ENCODE results near the gene NONO. TPM values are rescaled to one million over a fixed set of nuclear protein-coding genes. Genes with fewer than 3 reads are reported as not detected.

NONO gene, protein sequence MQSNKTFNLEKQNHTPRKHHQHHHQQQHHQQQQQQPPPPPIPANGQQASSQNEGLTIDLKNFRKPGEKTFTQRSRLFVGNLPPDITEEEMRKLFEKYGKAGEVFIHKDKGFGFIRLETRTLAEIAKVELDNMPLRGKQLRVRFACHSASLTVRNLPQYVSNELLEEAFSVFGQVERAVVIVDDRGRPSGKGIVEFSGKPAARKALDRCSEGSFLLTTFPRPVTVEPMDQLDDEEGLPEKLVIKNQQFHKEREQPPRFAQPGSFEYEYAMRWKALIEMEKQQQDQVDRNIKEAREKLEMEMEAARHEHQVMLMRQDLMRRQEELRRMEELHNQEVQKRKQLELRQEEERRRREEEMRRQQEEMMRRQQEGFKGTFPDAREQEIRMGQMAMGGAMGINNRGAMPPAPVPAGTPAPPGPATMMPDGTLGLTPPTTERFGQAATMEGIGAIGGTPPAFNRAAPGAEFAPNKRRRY
- 100 to 1,000 TPM; 209 to 391 (median 361) TPM for total RNA-seq
- 100 to 1,000 TPM; 216 to 516 TPM for polyA plus RNA-seq
- long read RNA-seq, donor 1, transcript NONO-201 (12 exons, 2,713 nt), result major isoform, 1,532 of 1,871 reads
- long read RNA-seq, donor 1, transcript NONO-202 (11 exons, 2,606 nt), result minor isoform, 110 of 1,871 reads
- long read RNA-seq, donor 1, transcript NONO-203 (13 exons, 1,921 nt), result minor isoform, 33 of 1,871 reads
- long read RNA-seq, donor 1, partial matches to known transcripts, result 103 of 1,871 reads
- long read RNA-seq, donor 1, other reads (novel, unspliced or antisense), result 92 of 1,871 reads
- long read RNA-seq, donor 2, transcript NONO-201 (12 exons, 2,713 nt), result major isoform, 131 of 189 reads
- long read RNA-seq, donor 2, transcript NONO-203 (13 exons, 1,921 nt), result minor isoform, 6 of 189 reads
- long read RNA-seq, donor 2, partial matches to known transcripts, result 42 of 189 reads
- long read RNA-seq, donor 2, other reads (novel, unspliced or antisense), result 5 of 189 reads
- long read RNA-seq, donor 3, transcript NONO-203 (13 exons, 1,921 nt), result minor isoform, 10 of 573 reads
- long read RNA-seq, donor 3, transcript NONO-201 (12 exons, 2,713 nt), result major isoform, 460 of 573 reads
- long read RNA-seq, donor 3, transcript NONO-202 (11 exons, 2,606 nt), result minor isoform, 33 of 573 reads
- long read RNA-seq, donor 3, partial matches to known transcripts, result 15 of 573 reads
- long read RNA-seq, donor 3, other reads (novel, unspliced or antisense), result 54 of 573 reads

DNA sequence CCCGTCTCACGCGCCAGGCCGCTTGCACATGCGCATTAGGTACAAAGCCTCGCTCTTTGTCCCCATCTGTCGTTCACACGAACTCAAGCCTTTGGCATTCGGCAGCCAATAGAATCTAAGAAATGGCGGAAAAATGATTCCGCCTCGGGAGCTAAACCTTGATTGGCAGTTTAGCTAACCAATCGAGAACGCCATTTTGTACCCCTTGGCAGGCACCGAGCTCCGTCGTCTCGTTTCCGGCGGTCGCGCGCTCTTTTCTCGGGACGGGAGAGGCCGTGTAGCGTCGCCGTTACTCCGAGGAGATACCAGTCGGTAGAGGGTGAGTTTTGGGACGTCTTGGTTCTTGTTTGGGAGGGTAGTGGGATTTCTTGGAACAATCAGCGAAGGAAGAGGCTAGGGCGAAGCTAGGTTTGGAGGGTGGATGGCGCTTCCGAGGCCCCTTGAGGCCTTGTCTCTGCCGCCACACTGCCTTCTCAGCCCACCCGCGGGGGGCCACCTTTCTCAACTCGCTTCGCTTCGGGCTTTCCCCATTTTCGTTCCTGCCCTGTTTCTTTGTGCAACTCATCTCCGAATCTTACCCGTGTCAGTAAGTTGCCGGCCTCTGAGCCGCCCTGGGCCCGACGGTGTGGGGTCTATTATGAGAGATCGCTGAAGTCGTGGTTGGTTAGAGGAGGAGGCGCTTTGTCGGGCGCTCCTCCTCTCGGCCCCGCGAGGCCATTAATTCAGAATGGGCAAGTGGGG lies at the start of gene NONO:
Gene NONO, plus strand, starts transcription at position 233 of the 741 bp plus-strand sequence. CDS start 7,003 bp downstream, outside the sequence.
- Histone ChIP-seq H3K9me3 (no peaks in the 10 kb centered on the region), H3K36me3 (no peaks in the 10 kb centered on the region), H3K4me1 (ENCODE audit: insufficient read depth) (no peaks in the 10 kb centered on the region), H3K27ac (peak within 1 kb of the TSS; percentile 79 to 84), H3K27me3 (no peaks in the 10 kb centered on the region), H3K4me3 (peak within 1 kb of the TSS; percentile 54)
- TF ChIP-seq POLR2A (IDR thresholded peaks at IDR 0.05) (peak; percentile 67), EP300 (IDR thresholded peaks at IDR 0.05) (no peak)
- intact Hi-C loops (cut with DNase I), result no loop called here
- DNase-seq, result peak; percentile 81 to 88 (median 83)
- WGBS, 3 donors, result 31 to 40% (median 39%) methylated on average over 57 of the region's 57 CpGs

DNA sequence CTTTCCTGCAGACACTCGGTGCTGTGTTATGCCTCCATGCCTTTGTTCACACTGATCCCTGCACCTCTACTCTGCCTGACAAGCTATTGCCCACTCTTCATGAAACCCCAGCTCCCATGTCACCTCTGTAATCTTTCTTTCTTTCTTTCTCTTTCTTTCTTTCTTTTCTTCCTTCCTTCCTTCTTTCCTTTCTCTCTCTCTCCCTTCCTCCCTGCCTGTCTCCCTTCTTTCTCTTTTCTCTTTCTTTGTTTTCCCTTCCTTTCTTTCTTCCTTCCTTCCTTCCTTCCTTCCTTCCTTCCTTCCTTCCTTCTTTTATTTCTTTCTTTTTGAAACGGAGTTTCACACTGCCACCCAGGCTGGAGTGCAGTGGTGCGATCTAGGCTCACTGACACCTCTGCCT lies 48.0 kb upstream of the NONO start:
- Histone ChIP-seq H3K4me1 (ENCODE audit: insufficient read depth) (no peaks in the 10 kb centered on the region), H3K27ac (no peak overlapping the region), H3K9me3 (no peaks in the 10 kb centered on the region), H3K36me3 (no peaks in the 10 kb centered on the region), H3K27me3 (no peaks in the 10 kb centered on the region), H3K4me3 (no peak overlapping the region)
- TF ChIP-seq POLR2A (IDR thresholded peaks at IDR 0.05) (no peak), EP300 (IDR thresholded peaks at IDR 0.05) (no peak)
- TF ChIP-seq, protein P1, sequence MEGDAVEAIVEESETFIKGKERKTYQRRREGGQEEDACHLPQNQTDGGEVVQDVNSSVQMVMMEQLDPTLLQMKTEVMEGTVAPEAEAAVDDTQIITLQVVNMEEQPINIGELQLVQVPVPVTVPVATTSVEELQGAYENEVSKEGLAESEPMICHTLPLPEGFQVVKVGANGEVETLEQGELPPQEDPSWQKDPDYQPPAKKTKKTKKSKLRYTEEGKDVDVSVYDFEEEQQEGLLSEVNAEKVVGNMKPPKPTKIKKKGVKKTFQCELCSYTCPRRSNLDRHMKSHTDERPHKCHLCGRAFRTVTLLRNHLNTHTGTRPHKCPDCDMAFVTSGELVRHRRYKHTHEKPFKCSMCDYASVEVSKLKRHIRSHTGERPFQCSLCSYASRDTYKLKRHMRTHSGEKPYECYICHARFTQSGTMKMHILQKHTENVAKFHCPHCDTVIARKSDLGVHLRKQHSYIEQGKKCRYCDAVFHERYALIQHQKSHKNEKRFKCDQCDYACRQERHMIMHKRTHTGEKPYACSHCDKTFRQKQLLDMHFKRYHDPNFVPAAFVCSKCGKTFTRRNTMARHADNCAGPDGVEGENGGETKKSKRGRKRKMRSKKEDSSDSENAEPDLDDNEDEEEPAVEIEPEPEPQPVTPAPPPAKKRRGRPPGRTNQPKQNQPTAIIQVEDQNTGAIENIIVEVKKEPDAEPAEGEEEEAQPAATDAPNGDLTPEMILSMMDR (IDR thresholded peaks at IDR 0.05), result no peak
- WGBS, 3 donors, result 79 to 92% (median 85%) methylated on average over 3 of the region's 3 CpGs
- intact Hi-C loops (cut with DNase I), result no loop called here
- DNase-seq, result no peak

DNA sequence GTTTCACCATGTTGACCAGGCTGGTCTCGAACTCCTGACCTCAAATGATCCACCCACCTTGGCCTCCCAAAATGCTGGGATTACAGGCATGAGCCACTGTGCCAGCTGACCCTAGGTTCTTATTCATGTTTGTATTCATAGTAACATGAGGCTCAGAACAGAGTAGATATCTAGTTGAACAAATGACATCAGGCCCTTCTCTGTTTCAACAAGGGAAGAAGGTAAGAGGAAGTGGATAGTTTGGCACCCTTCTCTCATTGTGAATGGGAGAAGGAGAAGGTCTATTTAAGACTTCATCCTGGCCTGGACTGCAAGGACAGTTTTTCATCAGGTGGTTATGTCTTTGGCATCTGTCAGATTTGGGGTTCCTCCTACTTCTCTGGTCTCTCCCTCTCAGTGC lies 46.6 kb upstream of the NONO start:
- TF ChIP-seq, protein P1 (IDR thresholded peaks at IDR 0.05), result no peak
- TF ChIP-seq POLR2A (IDR thresholded peaks at IDR 0.05) (no peak), EP300 (IDR thresholded peaks at IDR 0.05) (no peak)
- Histone ChIP-seq H3K36me3 (no peaks in the 10 kb centered on the region), H3K27me3 (no peaks in the 10 kb centered on the region), H3K27ac (no peak overlapping the region), H3K9me3 (no peaks in the 10 kb centered on the region), H3K4me1 (ENCODE audit: insufficient read depth) (no peaks in the 10 kb centered on the region), H3K4me3 (no peak overlapping the region)
- DNase-seq, result no peak
- intact Hi-C loops (cut with DNase I), result no loop called here
- WGBS, 3 donors, result 79 to 88% (median 85%) methylated on average over 1 of the region's 1 CpG

DNA sequence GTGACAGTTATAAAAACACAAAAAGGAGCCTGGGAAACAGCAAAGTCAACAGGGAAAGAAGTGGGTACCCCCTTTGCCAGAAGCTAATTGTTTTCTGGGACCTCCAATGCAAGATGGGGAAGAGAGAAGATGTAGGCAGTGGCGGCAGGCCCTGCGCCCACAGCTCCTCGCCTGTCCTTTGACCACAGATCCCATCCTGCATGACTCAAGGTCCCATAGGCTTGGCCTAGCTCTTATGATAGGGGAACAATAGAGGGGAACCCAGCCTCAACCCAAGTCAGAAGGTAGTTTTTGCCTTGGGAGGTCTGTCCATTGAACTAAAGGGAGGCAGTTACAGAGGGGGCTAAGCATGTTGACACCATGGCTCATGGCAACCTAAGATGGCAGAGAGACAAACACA lies 43.7 kb upstream of the NONO start:
- no peaks in the 10 kb centered on the region for H3K36me3 ChIP-seq
- H3K4me1 ChIP-seq (ENCODE audit: insufficient read depth), result no peaks in the 10 kb centered on the region
- no peaks in the 10 kb centered on the region for H3K27me3 ChIP-seq
- TF ChIP-seq POLR2A (IDR thresholded peaks at IDR 0.05), result no peak
- no peak for TF ChIP-seq EP300 (IDR thresholded peaks at IDR 0.05)
- TF ChIP-seq, protein P1 (IDR thresholded peaks at IDR 0.05), result no peak
- DNase-seq, result no peak
- no peak overlapping the region for H3K27ac ChIP-seq
- no peak overlapping the region for H3K4me3 ChIP-seq
- intact Hi-C loops (cut with DNase I), result no loop called here
- no peaks in the 10 kb centered on the region for H3K9me3 ChIP-seq
- 83 to 89% (median 88%) methylated on average over 3 of the region's 3 CpGs for WGBS, 3 donors
